SK-N-SH treated with all-trans-retinoic acid at 6 μM for 48 hours (cell line): ENCODE data around the gene ADSS1.

ENCODE experiments used
- BACH2 ChIP-seq: fragments of 250-450 bp; sonication (Bioruptor Pico); IDR thresholded peaks from 2 replicates; pipeline ENCODE4 v1.9.0; 2021; ENCODE audit warnings: mild to moderate bottlenecking, borderline replicate concordance
- CSDC2 ChIP-seq: fragments of 250-450 bp; sonication (Bioruptor Pico); IDR thresholded peaks from 2 replicates; pipeline ENCODE4 v1.5.0; 2020; ENCODE audit warnings: mild to moderate bottlenecking, moderate library complexity
- CSRNP3 ChIP-seq: fragments of 250-450 bp; sonication (Bioruptor Pico); IDR thresholded peaks from 2 replicates; pipeline ENCODE4 v1.5.1; 2021; ENCODE audit warnings: mild to moderate bottlenecking, moderate library complexity
- ISL1 ChIP-seq: fragments of 250-450 bp; sonication (Bioruptor Pico); IDR thresholded peaks from 2 replicates; pipeline ENCODE4 v2.1.2; 2022; ENCODE audit warnings: mild to moderate bottlenecking, moderate library complexity
- OSR1 ChIP-seq: fragments of 250-450 bp; sonication (Bioruptor Pico); IDR thresholded peaks from 2 replicates; pipeline ENCODE4 v1.8.0; 2022; ENCODE audit warnings: moderate library complexity, mild to moderate bottlenecking, inconsistent platforms
- PATZ1 ChIP-seq: fragments of 250-450 bp; sonication (Bioruptor Pico); IDR thresholded peaks from 2 replicates; pipeline ENCODE4 v1.8.0; 2020; ENCODE audit warnings: mild to moderate bottlenecking, moderate library complexity, borderline replicate concordance
- POU6F1 ChIP-seq: fragments of 250-450 bp; sonication (Bioruptor Pico); IDR thresholded peaks from 2 replicates; pipeline ENCODE4 v1.8.0; 2021; ENCODE audit warnings: low read depth, mild to moderate bottlenecking, moderate library complexity, borderline replicate concordance
- PPARA ChIP-seq: fragments of 250-450 bp; sonication (Bioruptor Pico); IDR thresholded peaks from 2 replicates; pipeline ENCODE4 v1.5.0; 2020; ENCODE audit warnings: mild to moderate bottlenecking, borderline replicate concordance
- SNAI2 ChIP-seq: fragments of 250-450 bp; sonication (Bioruptor Pico); IDR thresholded peaks from 2 replicates; pipeline ENCODE4 v1.5.0; 2020; ENCODE audit warnings: mild to moderate bottlenecking, moderate library complexity
- TSHZ2 ChIP-seq: fragments of 250-450 bp; sonication (Bioruptor Pico); IDR thresholded peaks from 2 replicates; pipeline ENCODE4 v1.5.0; 2020; ENCODE audit warnings: mild to moderate bottlenecking, moderate library complexity
- ZFP30 ChIP-seq: fragments of 450-650 bp; formaldehyde crosslinking; IDR thresholded peaks from 2 replicates; pipeline ENCODE4 v1.5.0; 2022; ENCODE audit warnings: mild to moderate bottlenecking, moderate library complexity

- TF ChIP-seq ISL1 (CRISPR knock-in tag): no peak
- TF ChIP-seq TSHZ2 (CRISPR knock-in tag): no peak
- no peak for TF ChIP-seq POU6F1 (CRISPR knock-in tag)
- no peak for TF ChIP-seq SNAI2 (CRISPR knock-in tag)
- TF ChIP-seq OSR1: no peak
- no peak for TF ChIP-seq CSDC2 (CRISPR knock-in tag)
- TF ChIP-seq CSRNP3 (CRISPR knock-in tag): no peak
- no peak for TF ChIP-seq PATZ1 (CRISPR knock-in tag)
- TF ChIP-seq PPARA: no peak
- no peak for TF ChIP-seq ZFP30 (CRISPR knock-in tag)
- no peak for TF ChIP-seq BACH2
Observed at GRCh38 chr14:104751539-104752422, 27.8 kb downstream of the ADSS1 start.
